ENCODE data around the gene FUS. TPM values are rescaled to one million over a fixed set of nuclear protein-coding genes. Genes with fewer than 3 reads are reported as not detected.
A peak's percentile ranks its signal among the peaks of the same experiment; 100 is the strongest.

The FUS gene
- total and polyA plus RNA-seq, 9 of the 15 experiments (the other 6 are each of a cell fraction or from before 2014, with no cell fraction given): 43.9 to 575 (median 87.2) TPM

DNA sequence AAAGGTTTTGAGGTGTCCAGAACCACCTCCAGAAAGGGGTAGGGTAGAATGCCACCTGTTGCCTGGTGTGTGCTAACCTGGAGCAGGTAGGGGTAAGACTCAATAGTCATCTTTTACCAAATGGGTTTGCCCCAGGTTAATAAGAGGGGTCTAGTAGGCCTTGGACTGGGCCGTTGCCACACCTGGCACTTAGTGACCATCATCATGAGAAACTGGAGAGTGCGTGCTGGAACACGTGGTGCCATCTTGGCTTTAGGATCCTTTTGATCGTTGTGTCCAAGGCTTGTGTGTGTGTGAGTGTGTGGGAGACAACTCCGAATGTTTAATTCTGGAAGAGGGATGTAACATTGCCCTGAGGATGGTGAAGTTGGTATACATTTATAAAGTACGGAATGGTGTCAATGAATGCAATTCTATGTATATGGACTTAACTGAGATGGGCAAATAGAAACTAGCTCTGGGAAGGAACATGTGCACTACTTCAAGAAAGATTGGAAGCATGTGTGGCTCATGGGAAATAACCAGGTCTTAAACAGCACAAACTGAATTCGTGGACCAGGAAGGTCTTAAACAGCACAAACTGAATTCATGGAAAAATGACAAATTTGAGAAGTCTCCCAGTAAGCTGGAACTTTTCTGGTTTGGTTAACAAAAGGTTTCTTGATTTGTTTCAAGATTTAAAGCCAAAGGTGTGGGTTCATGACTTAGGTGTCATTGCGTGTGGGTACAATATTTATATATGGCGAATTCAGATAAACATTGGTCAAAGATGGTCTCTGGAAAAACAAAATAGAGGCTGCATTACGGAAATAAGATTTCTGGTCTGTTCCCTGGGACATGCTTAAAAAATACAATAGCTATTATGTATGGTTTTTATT, 7.2 kb downstream of the FUS start:
- Histone ChIP-seq H3K9me1 (ENCODE audit: control insufficient read depth, insufficient read depth, low read length) (peaks cover 8% of the 10 kb centered on the region), H3K4me1 (replicated peaks in 1 of 2; ENCODE audit: control insufficient read depth in 2 of 2, insufficient read depth in 2 of 2, low read length in 2 of 2) (peaks cover 11 to 13% of the 10 kb centered on the region in 2 experiments), H3K9me3 (replicated peaks; ENCODE audit: control insufficient read depth, insufficient read depth, low read depth, low read length) (no peaks in the 10 kb centered on the region), H2AFZ (ENCODE audit: low read depth, low read length) (no peak overlapping the region), H3K36me3 (ENCODE audit: control insufficient read depth, insufficient read depth, low read length) (peaks cover 100% of the 10 kb centered on the region), H3K9ac (ENCODE audit: insufficient read depth in 1 of 2, low read depth in 2 of 2, low read length in 2 of 2) (no peak overlapping the region), H3K4me2 (ENCODE audit: insufficient read depth, low read length) (no peak overlapping the region), H4K20me1 (replicated peaks; ENCODE audit: control insufficient read depth, insufficient read depth, low read length) (peaks cover 37% of the 10 kb centered on the region), H3K27me3 (ENCODE audit: control insufficient read depth in 2 of 2, insufficient read depth in 2 of 2, low read length in 2 of 2) (no peaks in the 10 kb centered on the region), H3K27ac (ENCODE audit: extremely low read depth, low read depth, low read length) (no peak overlapping the region), H3K79me2 (ENCODE audit: control insufficient read depth, insufficient read depth, low read length) (peaks cover 82% of the 10 kb centered on the region), H3K4me3 (no peak overlapping the region)
- CTCF ChIA-PET (ENCODE audit: low intra/inter-chr PET ratio): no interaction called here
- in situ Hi-C loops (cut with MboI): no loop called here
- DNase-seq (ENCODE audit: extremely low read depth in 1 of 4, low spot score in 3 of 4) (peak in 2 of 4 experiments; percentile 15 to 29), FAIRE-seq (no peak), ATAC-seq (no peak; the same call in 2 of the 3 replicates)
- POLR2A ChIA-PET: interaction anchor here (0.7 to 1.0 kb wide), 5 partner anchors 10 to 687 kb away, joined by 3 read pairs; partner anchors contain the start of genes KAT8, ZNF267, ZNF646 and ZNF668
- no TSS peak for BruUV-seq (replicated peaks)
- 91% methylated on average over 10 of the region's 10 CpGs for WGBS (ENCODE audit: insufficient coverage, low coverage, missing lambda C conversion rate)
- intact Hi-C loops (cut with micrococcal nuclease): loop anchor here (10.0 kb wide), 1 partner anchor 258 kb away; the partner anchor contains the start of gene ZNF843
- TF ChIP-seq, protein P1, sequence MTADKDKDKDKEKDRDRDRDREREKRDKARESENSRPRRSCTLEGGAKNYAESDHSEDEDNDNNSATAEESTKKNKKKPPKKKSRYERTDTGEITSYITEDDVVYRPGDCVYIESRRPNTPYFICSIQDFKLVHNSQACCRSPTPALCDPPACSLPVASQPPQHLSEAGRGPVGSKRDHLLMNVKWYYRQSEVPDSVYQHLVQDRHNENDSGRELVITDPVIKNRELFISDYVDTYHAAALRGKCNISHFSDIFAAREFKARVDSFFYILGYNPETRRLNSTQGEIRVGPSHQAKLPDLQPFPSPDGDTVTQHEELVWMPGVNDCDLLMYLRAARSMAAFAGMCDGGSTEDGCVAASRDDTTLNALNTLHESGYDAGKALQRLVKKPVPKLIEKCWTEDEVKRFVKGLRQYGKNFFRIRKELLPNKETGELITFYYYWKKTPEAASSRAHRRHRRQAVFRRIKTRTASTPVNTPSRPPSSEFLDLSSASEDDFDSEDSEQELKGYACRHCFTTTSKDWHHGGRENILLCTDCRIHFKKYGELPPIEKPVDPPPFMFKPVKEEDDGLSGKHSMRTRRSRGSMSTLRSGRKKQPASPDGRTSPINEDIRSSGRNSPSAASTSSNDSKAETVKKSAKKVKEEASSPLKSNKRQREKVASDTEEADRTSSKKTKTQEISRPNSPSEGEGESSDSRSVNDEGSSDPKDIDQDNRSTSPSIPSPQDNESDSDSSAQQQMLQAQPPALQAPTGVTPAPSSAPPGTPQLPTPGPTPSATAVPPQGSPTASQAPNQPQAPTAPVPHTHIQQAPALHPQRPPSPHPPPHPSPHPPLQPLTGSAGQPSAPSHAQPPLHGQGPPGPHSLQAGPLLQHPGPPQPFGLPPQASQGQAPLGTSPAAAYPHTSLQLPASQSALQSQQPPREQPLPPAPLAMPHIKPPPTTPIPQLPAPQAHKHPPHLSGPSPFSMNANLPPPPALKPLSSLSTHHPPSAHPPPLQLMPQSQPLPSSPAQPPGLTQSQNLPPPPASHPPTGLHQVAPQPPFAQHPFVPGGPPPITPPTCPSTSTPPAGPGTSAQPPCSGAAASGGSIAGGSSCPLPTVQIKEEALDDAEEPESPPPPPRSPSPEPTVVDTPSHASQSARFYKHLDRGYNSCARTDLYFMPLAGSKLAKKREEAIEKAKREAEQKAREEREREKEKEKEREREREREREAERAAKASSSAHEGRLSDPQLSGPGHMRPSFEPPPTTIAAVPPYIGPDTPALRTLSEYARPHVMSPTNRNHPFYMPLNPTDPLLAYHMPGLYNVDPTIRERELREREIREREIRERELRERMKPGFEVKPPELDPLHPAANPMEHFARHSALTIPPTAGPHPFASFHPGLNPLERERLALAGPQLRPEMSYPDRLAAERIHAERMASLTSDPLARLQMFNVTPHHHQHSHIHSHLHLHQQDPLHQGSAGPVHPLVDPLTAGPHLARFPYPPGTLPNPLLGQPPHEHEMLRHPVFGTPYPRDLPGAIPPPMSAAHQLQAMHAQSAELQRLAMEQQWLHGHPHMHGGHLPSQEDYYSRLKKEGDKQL (CRISPR knock-in tag; IDR thresholded peaks at IDR 0.05; ENCODE audit: borderline replicate concordance): peak; percentile 67; the same call in 1 of the 2 replicates
- TF ChIP-seq POLR2AphosphoS5 (IDR thresholded peaks at IDR 0.05; ENCODE audit: control insufficient read depth, insufficient read depth, low read depth, low read length) (0 out of 2 replicates have a peak, but pooled peaks have one; percentile 10), POLR2A (conservative IDR thresholded peaks at IDR 0.05) (peak; percentile 52; the same call in 1 of the 2 replicates), U2AF1 (optimal IDR thresholded peaks at IDR 0.05; ENCODE audit: low read depth, low read length) (no peak), FOXK1 (CRISPR knock-in tag; IDR thresholded peaks at IDR 0.05; ENCODE audit: borderline replicate concordance) (peak; percentile 82; the same call in 1 of the 2 replicates)
- TF ChIP-seq, protein P2, sequence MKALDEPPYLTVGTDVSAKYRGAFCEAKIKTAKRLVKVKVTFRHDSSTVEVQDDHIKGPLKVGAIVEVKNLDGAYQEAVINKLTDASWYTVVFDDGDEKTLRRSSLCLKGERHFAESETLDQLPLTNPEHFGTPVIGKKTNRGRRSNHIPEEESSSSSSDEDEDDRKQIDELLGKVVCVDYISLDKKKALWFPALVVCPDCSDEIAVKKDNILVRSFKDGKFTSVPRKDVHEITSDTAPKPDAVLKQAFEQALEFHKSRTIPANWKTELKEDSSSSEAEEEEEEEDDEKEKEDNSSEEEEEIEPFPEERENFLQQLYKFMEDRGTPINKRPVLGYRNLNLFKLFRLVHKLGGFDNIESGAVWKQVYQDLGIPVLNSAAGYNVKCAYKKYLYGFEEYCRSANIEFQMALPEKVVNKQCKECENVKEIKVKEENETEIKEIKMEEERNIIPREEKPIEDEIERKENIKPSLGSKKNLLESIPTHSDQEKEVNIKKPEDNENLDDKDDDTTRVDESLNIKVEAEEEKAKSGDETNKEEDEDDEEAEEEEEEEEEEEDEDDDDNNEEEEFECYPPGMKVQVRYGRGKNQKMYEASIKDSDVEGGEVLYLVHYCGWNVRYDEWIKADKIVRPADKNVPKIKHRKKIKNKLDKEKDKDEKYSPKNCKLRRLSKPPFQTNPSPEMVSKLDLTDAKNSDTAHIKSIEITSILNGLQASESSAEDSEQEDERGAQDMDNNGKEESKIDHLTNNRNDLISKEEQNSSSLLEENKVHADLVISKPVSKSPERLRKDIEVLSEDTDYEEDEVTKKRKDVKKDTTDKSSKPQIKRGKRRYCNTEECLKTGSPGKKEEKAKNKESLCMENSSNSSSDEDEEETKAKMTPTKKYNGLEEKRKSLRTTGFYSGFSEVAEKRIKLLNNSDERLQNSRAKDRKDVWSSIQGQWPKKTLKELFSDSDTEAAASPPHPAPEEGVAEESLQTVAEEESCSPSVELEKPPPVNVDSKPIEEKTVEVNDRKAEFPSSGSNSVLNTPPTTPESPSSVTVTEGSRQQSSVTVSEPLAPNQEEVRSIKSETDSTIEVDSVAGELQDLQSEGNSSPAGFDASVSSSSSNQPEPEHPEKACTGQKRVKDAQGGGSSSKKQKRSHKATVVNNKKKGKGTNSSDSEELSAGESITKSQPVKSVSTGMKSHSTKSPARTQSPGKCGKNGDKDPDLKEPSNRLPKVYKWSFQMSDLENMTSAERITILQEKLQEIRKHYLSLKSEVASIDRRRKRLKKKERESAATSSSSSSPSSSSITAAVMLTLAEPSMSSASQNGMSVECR (CRISPR knock-in tag; IDR thresholded peaks at IDR 0.05): no peak
